ENCODE results near the gene TMEM108. TPM values are rescaled to one million over a fixed set of nuclear protein-coding genes. Genes with fewer than 3 reads are reported as not detected.

TMEM108 gene
- total and polyA plus RNA-seq, 3 experiments from 2014 or later, result not detected

GRCh38 chr3:133369068-133369440, 330.9 kb downstream of the TMEM108 start:
- DNase-seq, result no peak
- H3K27me3 Mint-ChIP-seq, result peaks cover 3 to 15% of the 10 kb centered on the region in 2 donors
- no peaks in the 10 kb centered on the region for H3K4me1 Mint-ChIP-seq
- ChIA-PET POLR2A (no interaction called here), CTCF (no interaction called here)
- no peaks in the 10 kb centered on the region for H3K36me3 ChIP-seq (ENCODE audit: insufficient read depth, low read length)
- no peaks in the 10 kb centered on the region for H3K9me3 ChIP-seq (ENCODE audit: low read length)
- no peak overlapping the region for H3K27ac Mint-ChIP-seq
- no peaks in the 10 kb centered on the region for H3K36me3 Mint-ChIP-seq
- H3K4me3 ChIP-seq (ENCODE audit: low read length), result no peak overlapping the region
- no peaks in the 10 kb centered on the region for H3K9me3 Mint-ChIP-seq
- no peak overlapping the region for H3K4me3 Mint-ChIP-seq
- no peaks in the 10 kb centered on the region for H3K4me1 ChIP-seq (ENCODE audit: insufficient read depth, low read length)
- no peak overlapping the region for H3K27ac ChIP-seq (ENCODE audit: low read depth, low read length)
- no peaks in the 10 kb centered on the region for H3K27me3 ChIP-seq (ENCODE audit: insufficient read depth, low read length, poor library complexity, severe bottlenecking)

DNA sequence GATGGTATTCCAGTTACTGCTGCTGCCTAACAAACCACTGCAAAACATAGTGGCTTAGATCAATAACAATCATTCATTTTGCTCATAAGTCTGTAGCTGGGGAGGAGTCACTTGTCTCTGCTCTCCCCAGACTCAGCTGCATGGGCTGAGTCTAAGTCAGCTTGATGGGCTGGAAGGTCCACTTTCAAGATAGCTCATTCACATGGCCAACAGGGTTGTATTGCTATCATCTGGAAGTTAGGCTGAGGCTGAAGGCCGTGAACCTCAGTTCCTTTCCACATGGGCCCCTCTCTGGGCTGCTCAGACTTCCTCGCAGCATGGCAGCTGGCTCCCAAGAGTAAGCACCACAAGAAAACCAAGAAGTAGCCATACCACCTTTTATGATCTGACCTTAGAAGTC, 333.0 kb downstream of the TMEM108 start:
- Mint-ChIP-seq H3K27me3 (peaks cover 0 to 9% of the 10 kb centered on the region in 2 donors), H3K9me3 (no peaks in the 10 kb centered on the region), H3K27ac (no peak overlapping the region), H3K36me3 (no peaks in the 10 kb centered on the region), H3K4me1 (no peaks in the 10 kb centered on the region), H3K4me3 (no peak overlapping the region)
- ChIA-PET POLR2A (no interaction called here), CTCF (interaction anchor here (0.6 to 1.0 kb wide), 3 partner anchors 11 to 729 kb away, joined by 3 to 4 read pairs (median 3); no protein-coding TSS in a partner anchor)
- Histone ChIP-seq H3K27ac (ENCODE audit: low read depth, low read length) (no peak overlapping the region), H3K4me1 (ENCODE audit: insufficient read depth, low read length) (no peaks in the 10 kb centered on the region), H3K27me3 (ENCODE audit: insufficient read depth, low read length, poor library complexity, severe bottlenecking) (no peaks in the 10 kb centered on the region), H3K4me3 (ENCODE audit: low read length) (no peak overlapping the region), H3K9me3 (ENCODE audit: low read length) (no peaks in the 10 kb centered on the region), H3K36me3 (ENCODE audit: insufficient read depth, low read length) (no peaks in the 10 kb centered on the region)
- DNase-seq, result no peak

GRCh38 chr3:133371676-133372075, 333.5 kb downstream of the TMEM108 start:
- no peaks in the 10 kb centered on the region for H3K36me3 Mint-ChIP-seq
- no peak overlapping the region for H3K4me3 Mint-ChIP-seq
- POLR2A ChIA-PET, result no interaction called here
- H3K36me3 ChIP-seq (ENCODE audit: insufficient read depth, low read length), result no peaks in the 10 kb centered on the region
- H3K27me3 ChIP-seq (ENCODE audit: insufficient read depth, low read length, poor library complexity, severe bottlenecking), result no peaks in the 10 kb centered on the region
- DNase-seq, result no peak
- H3K27ac ChIP-seq (ENCODE audit: low read depth, low read length), result no peak overlapping the region
- CTCF ChIA-PET, result interaction anchor here (0.6 kb wide), 1 partner anchor 730 kb away, joined by 3 read pairs; no protein-coding TSS in a partner anchor
- H3K27me3 Mint-ChIP-seq, result peaks cover 0 to 9% of the 10 kb centered on the region in 2 donors
- no peaks in the 10 kb centered on the region for H3K9me3 Mint-ChIP-seq
- H3K4me3 ChIP-seq (ENCODE audit: low read length), result no peak overlapping the region
- no peaks in the 10 kb centered on the region for H3K4me1 Mint-ChIP-seq
- no peak overlapping the region for H3K27ac Mint-ChIP-seq
- H3K9me3 ChIP-seq (ENCODE audit: low read length), result no peaks in the 10 kb centered on the region
- H3K4me1 ChIP-seq (ENCODE audit: insufficient read depth, low read length), result no peaks in the 10 kb centered on the region

DNA sequence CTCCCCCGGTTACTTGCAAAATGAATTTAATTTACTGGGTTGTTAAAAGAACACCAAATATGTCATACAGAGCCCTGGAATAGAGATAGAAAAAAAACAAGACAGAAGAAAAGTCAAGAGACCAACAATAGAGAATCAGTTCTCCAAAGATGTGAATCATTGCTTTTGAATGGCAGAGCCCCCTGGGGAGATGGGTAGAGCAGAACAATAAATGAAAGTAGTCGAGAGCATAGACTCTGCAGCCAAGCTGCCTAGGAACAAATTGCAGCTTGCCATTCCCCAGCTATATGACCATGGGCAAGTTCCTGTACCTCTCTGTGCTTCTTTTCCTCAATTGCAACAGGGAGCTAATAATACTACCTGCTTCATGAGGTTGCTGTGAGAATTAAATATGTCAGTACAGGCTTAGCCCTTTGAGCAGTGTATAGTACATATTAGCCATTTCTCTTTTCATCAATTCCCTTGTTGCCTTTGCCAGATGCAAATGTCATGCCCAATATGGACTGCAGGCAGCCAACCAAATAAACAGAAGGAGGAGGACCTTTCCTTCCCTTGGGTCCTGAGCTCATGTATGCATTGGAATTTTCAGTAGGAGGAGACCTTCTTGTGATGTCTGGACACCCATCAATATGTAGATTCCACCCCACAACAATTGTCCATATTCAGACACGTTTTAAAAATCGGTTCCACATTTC, 336.7 kb downstream of the TMEM108 start:
- no peak for DNase-seq
- Histone ChIP-seq H3K27ac (ENCODE audit: low read depth, low read length) (no peak overlapping the region), H3K4me1 (ENCODE audit: insufficient read depth, low read length) (no peaks in the 10 kb centered on the region), H3K27me3 (ENCODE audit: insufficient read depth, low read length, poor library complexity, severe bottlenecking) (no peaks in the 10 kb centered on the region), H3K4me3 (ENCODE audit: low read length) (no peak overlapping the region), H3K9me3 (ENCODE audit: low read length) (no peaks in the 10 kb centered on the region), H3K36me3 (ENCODE audit: insufficient read depth, low read length) (no peaks in the 10 kb centered on the region)
- Mint-ChIP-seq H3K27ac (no peak overlapping the region), H3K36me3 (no peaks in the 10 kb centered on the region), H3K9me3 (no peaks in the 10 kb centered on the region), H3K27me3 (peaks cover 0 to 2% of the 10 kb centered on the region in 2 donors), H3K4me1 (no peaks in the 10 kb centered on the region), H3K4me3 (no peak overlapping the region)
- POLR2A ChIA-PET, result no interaction called here
- CTCF ChIA-PET, result no interaction called here

DNA sequence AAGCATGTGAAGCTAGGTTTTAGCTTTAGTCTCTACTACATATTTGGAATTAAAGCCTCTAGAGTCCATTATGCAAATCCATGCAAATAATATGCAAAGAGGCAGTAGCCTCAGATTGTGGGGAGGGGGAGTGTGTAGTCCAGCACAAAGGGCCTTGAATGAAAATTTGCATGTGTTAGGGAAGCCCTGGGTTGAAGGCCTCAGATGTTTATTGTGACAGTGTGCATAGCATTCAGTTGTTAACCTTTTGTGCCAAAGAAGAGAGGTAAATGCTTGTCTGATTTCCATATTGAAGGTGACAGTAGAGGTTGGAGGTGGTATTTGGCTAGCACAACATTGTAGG, 337.2 kb downstream of the TMEM108 start:
- Mint-ChIP-seq H3K27ac (no peak overlapping the region), H3K36me3 (no peaks in the 10 kb centered on the region), H3K9me3 (no peaks in the 10 kb centered on the region), H3K4me3 (no peak overlapping the region), H3K27me3 (peaks cover 0 to 2% of the 10 kb centered on the region in 2 donors), H3K4me1 (no peaks in the 10 kb centered on the region)
- CTCF ChIA-PET, result no interaction called here
- no peak overlapping the region for H3K4me3 ChIP-seq (ENCODE audit: low read length)
- no peaks in the 10 kb centered on the region for H3K36me3 ChIP-seq (ENCODE audit: insufficient read depth, low read length)
- H3K27me3 ChIP-seq (ENCODE audit: insufficient read depth, low read length, poor library complexity, severe bottlenecking), result no peaks in the 10 kb centered on the region
- H3K9me3 ChIP-seq (ENCODE audit: low read length), result no peaks in the 10 kb centered on the region
- no peak for DNase-seq
- H3K27ac ChIP-seq (ENCODE audit: low read depth, low read length), result no peak overlapping the region
- no peaks in the 10 kb centered on the region for H3K4me1 ChIP-seq (ENCODE audit: insufficient read depth, low read length)
- POLR2A ChIA-PET, result no interaction called here

DNA sequence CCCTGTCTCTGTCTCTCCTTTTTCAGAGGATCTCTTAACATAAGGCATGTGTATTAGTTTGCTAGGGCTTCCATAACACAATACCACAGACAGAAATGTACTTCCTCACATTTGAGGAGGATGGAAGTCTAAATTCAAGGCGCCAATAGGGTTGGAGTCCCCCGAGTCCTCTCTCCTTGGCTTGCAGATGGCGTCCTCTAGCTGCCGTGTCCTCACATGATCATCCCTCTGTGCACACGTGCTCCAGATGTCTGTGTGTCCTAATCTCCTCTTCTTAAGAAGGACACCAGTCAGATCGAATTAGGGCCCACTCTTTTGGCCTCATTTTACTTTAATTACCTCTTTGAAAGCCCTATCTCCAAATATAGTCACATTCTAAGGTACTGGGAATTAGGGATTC, 338.6 kb downstream of the TMEM108 start:
- Mint-ChIP-seq H3K27ac (no peak overlapping the region), H3K27me3 (peaks cover 0 to under 1% of the 10 kb centered on the region in 2 donors), H3K4me1 (no peaks in the 10 kb centered on the region), H3K36me3 (no peaks in the 10 kb centered on the region), H3K4me3 (no peak overlapping the region), H3K9me3 (no peaks in the 10 kb centered on the region)
- H3K4me1 ChIP-seq (ENCODE audit: insufficient read depth, low read length), result no peaks in the 10 kb centered on the region
- H3K9me3 ChIP-seq (ENCODE audit: low read length), result no peaks in the 10 kb centered on the region
- POLR2A ChIA-PET, result no interaction called here
- DNase-seq, result no peak
- H3K36me3 ChIP-seq (ENCODE audit: insufficient read depth, low read length), result no peaks in the 10 kb centered on the region
- no peak overlapping the region for H3K4me3 ChIP-seq (ENCODE audit: low read length)
- CTCF ChIA-PET, result no interaction called here
- H3K27me3 ChIP-seq (ENCODE audit: insufficient read depth, low read length, poor library complexity, severe bottlenecking), result no peaks in the 10 kb centered on the region
- no peak overlapping the region for H3K27ac ChIP-seq (ENCODE audit: low read depth, low read length)

GRCh38 chr3:133377396-133377795, 339.2 kb downstream of the TMEM108 start:
- H3K27me3 Mint-ChIP-seq, result no peaks in the 10 kb centered on the region
- Histone ChIP-seq H3K9me3 (ENCODE audit: low read length) (no peaks in the 10 kb centered on the region), H3K36me3 (ENCODE audit: insufficient read depth, low read length) (no peaks in the 10 kb centered on the region), H3K4me3 (ENCODE audit: low read length) (no peak overlapping the region), H3K27me3 (ENCODE audit: insufficient read depth, low read length, poor library complexity, severe bottlenecking) (no peaks in the 10 kb centered on the region), H3K4me1 (ENCODE audit: insufficient read depth, low read length) (no peaks in the 10 kb centered on the region), H3K27ac (ENCODE audit: low read depth, low read length) (no peak overlapping the region)
- ChIA-PET CTCF (no interaction called here), POLR2A (no interaction called here)
- no peaks in the 10 kb centered on the region for H3K4me1 Mint-ChIP-seq
- no peak overlapping the region for H3K4me3 Mint-ChIP-seq
- H3K36me3 Mint-ChIP-seq, result no peaks in the 10 kb centered on the region
- no peak overlapping the region for H3K27ac Mint-ChIP-seq
- no peaks in the 10 kb centered on the region for H3K9me3 Mint-ChIP-seq
- DNase-seq, result no peak

DNA sequence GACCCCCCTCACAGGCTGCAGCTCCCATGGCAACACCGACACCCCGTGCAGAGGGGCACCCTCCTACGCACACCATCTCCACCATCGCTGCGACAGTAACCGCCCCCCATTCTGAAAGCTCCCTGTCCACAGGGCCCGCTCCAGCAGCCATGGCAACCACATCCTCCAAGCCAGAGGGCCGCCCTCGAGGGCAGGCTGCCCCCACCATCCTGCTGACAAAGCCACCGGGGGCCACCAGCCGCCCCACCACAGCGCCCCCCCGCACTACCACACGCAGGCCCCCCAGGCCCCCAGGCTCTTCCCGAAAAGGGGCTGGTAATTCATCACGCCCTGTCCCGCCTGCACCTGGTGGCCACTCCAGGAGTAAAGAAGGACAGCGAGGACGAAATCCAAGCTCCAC, 341.7 kb downstream of the TMEM108 start:
- Histone ChIP-seq H3K4me3 (ENCODE audit: low read length) (no peak overlapping the region), H3K27ac (ENCODE audit: low read depth, low read length) (no peak overlapping the region), H3K4me1 (ENCODE audit: insufficient read depth, low read length) (no peaks in the 10 kb centered on the region), H3K27me3 (ENCODE audit: insufficient read depth, low read length, poor library complexity, severe bottlenecking) (no peaks in the 10 kb centered on the region), H3K9me3 (ENCODE audit: low read length) (no peaks in the 10 kb centered on the region), H3K36me3 (ENCODE audit: insufficient read depth, low read length) (no peaks in the 10 kb centered on the region)
- POLR2A ChIA-PET, result no interaction called here
- H3K36me3 Mint-ChIP-seq, result no peaks in the 10 kb centered on the region
- no peaks in the 10 kb centered on the region for H3K9me3 Mint-ChIP-seq
- CTCF ChIA-PET, result no interaction called here
- H3K27me3 Mint-ChIP-seq, result peaks cover 0 to 2% of the 10 kb centered on the region in 2 donors
- H3K4me1 Mint-ChIP-seq, result no peaks in the 10 kb centered on the region
- no peak for DNase-seq
- no peak overlapping the region for H3K27ac Mint-ChIP-seq
- H3K4me3 Mint-ChIP-seq, result no peak overlapping the region
